Dendritic cell treated with granulocyte-macrophage colony-stimulating factor and Interleukin-4, amounts not matched to agents 40 ng/mL and 50 ng/mL, for 4 days (primary cell): Measurements from ENCODE around the gene SPTBN1.
"Not testable (repeated sequence)": the region's sequence is repeated elsewhere in the genome, so short reads cannot be mapped to it uniquely, and the experiment has no call there.

Source experiments
- H3K27ac Mint-ChIP-seq: one replicate; pipeline ENCODE4 v1.8.0; 2022; ENCODE audit warnings: mild to moderate bottlenecking, mixed read lengths
- H3K27me3 Mint-ChIP-seq: one replicate; pipeline ENCODE4 v1.8.0; 2022; ENCODE audit warnings: mild to moderate bottlenecking, mixed read lengths
- H3K36me3 Mint-ChIP-seq: one replicate; pipeline ENCODE4 v1.8.0; 2022; ENCODE audit warnings: low read depth, mixed read lengths
- H3K4me1 Mint-ChIP-seq: one replicate; pipeline ENCODE4 v1.8.0; 2022; ENCODE audit warnings: low read depth, mixed read lengths
- H3K4me3 Mint-ChIP-seq: one replicate; pipeline ENCODE4 v1.8.0; 2022; ENCODE audit warnings: mild to moderate bottlenecking, moderate library complexity, mixed read lengths
- H3K9me3 Mint-ChIP-seq: one replicate; pipeline ENCODE4 v1.8.0; 2022; ENCODE audit warnings: mixed read lengths
- intact Hi-C: fragments of 100-400 bp; cut with micrococcal nuclease; formaldehyde crosslinking; loops from one replicate; pipeline ENCODE4 v1.15.0; 2022

SPTBN1 gene

DNA sequence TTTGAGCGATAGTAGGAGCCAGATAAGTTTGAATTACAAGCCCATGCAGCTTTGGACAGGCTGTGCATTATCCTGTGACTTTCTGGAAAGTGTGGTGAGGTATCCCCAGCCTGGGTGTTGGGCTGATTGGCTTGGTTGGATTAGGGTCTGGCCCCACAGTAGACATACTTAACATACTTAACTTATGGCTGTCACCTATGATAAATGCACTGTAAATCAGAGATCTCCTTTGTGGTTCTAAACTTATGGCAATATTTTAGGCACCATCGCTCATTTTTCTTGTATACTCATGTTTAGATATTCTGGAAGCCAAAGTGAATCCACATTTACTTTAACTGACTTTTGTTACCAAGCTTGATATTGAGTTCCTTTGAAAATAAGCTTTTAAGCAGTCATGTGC, 54.8 kb downstream of the SPTBN1 start:
- intact Hi-C loops, result no loop called here
- no peaks in the 10 kb centered on the region for H3K9me3 Mint-ChIP-seq
- H3K27ac Mint-ChIP-seq, result no peak overlapping the region
- no peaks in the 10 kb centered on the region for H3K4me1 Mint-ChIP-seq
- no peaks in the 10 kb centered on the region for H3K36me3 Mint-ChIP-seq
- H3K27me3 Mint-ChIP-seq, result no peaks in the 10 kb centered on the region
- H3K4me3 Mint-ChIP-seq, result no peak overlapping the region

DNA sequence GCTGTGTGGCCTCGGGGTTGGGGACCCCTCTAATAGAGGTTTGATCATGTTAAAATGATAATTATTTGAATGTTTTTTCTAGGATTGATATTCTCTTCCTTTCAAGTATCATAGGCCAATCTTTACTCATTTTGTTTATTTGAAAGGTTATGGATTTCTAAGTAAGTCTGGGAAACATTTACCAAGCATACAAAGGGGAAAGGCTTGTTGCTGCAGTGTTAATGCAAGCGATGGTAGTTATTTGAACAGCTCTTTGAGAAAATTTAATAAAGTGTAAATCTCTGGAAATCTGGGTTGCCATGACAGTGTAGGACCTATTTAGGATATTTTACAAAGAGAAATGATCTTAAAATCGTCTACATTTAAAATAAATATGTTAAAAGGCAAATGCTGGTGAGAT, 56.1 kb downstream of the SPTBN1 start:
- H3K4me1 Mint-ChIP-seq, result no peaks in the 10 kb centered on the region
- no peak overlapping the region for H3K27ac Mint-ChIP-seq
- H3K27me3 Mint-ChIP-seq, result no peaks in the 10 kb centered on the region
- no peak overlapping the region for H3K4me3 Mint-ChIP-seq
- intact Hi-C loops, result no loop called here
- H3K9me3 Mint-ChIP-seq, result no peaks in the 10 kb centered on the region
- H3K36me3 Mint-ChIP-seq, result no peaks in the 10 kb centered on the region

DNA sequence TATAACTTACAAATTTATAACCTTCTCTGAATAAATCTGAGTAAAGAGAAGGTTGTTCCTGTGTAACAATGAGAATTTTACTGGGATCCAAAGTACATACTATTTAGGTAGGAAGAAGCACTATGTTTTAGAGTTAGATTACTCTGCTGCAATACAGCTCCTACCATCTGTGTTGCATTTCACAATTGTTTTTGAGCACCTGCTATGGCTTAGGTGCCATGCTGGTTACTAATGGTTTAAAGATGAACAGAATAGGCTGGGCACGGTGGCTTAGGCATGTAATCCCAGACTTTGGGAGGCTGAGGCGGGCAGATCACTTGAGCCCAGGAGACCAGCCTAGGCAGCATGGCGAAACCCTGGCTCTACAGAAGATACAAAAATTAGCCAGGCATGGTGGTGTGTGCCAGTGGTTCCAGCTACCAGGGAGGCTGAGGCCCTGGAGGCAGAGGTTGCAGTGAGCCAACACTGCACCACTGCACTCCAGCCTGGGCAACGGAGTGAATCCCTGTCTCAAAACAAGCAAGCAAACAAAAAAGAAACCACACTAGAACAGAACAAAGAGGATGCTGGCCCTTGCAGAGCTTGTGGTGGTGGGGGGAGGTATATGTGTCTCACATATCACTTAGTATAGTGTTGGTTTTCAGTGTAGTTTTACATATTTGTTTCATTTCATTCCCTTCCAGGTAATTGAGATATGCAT, 56.7 kb downstream of the SPTBN1 start:
- no peaks in the 10 kb centered on the region for H3K27me3 Mint-ChIP-seq
- H3K27ac Mint-ChIP-seq, result no peak overlapping the region
- no peaks in the 10 kb centered on the region for H3K9me3 Mint-ChIP-seq
- no peaks in the 10 kb centered on the region for H3K36me3 Mint-ChIP-seq
- intact Hi-C loops, result no loop called here
- H3K4me1 Mint-ChIP-seq, result no peaks in the 10 kb centered on the region
- H3K4me3 Mint-ChIP-seq, result no peak overlapping the region

DNA sequence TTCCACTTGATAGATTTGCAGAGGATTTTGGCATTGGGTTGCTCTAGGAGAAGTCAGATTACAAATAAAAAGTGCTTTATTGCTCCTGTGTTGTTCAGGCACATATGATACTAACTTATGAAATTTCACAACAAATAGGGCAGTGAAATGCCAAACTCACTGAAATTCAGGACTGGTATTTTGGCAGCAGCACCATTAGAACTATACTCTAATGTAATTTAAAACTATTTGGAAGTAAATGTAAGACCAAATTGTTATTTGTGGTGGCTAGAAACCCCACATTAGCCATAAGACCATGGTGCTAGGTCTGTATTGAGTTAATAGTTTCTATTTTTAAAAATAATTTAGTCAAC, 57.2 kb downstream of the SPTBN1 start:
- no peaks in the 10 kb centered on the region for H3K4me1 Mint-ChIP-seq
- intact Hi-C loops, result no loop called here

DNA sequence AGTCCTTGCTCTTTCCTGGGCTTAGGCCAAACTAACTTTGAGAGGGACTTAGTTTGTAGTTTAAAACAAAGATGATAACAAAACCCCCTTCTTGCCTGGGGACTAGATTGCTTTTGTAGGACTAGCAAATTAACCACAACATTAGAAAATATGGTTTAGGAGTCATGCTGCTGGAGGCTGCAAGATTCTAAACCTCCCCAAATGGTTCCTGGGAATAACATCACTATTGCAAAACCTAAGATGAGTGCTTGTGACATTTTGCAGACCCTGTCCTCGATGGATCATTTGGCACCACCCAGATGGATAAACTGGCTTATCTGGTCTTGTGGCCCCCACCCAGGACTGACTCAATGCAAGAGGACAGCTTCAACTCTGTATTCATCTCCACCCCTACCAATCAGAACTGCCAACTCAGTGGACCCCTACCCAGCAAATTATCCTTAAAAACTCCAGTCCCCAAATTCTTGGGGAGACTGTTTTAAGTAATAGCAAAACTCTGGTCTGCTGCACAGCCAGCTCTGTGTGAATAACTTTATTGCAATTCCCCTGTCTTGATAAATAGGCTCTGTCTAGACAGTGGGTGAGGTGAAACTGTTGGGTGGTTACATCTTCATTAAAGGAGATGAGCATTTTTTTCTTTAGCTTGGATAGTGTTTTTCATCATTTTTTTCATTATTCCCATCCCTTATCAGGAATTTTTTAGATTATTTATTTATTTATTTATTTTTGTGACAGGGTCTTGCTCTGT, 58.9 kb downstream of the SPTBN1 start:
- Mint-ChIP-seq H3K36me3 (no peaks in the 10 kb centered on the region), H3K4me1 (no peaks in the 10 kb centered on the region), H3K9me3 (no peaks in the 10 kb centered on the region), H3K27ac (no peak overlapping the region), H3K27me3 (peaks cover 3% of the 10 kb centered on the region), H3K4me3 (no peak overlapping the region)
- intact Hi-C loops, result no loop called here

More for the DNA sequence above, 57.2 kb downstream of the SPTBN1 start:
- Mint-ChIP-seq H3K4me3 (no peak overlapping the region), H3K27me3 (no peaks in the 10 kb centered on the region), H3K36me3 (no peaks in the 10 kb centered on the region), H3K27ac (no peak overlapping the region), H3K9me3 (no peaks in the 10 kb centered on the region)

DNA sequence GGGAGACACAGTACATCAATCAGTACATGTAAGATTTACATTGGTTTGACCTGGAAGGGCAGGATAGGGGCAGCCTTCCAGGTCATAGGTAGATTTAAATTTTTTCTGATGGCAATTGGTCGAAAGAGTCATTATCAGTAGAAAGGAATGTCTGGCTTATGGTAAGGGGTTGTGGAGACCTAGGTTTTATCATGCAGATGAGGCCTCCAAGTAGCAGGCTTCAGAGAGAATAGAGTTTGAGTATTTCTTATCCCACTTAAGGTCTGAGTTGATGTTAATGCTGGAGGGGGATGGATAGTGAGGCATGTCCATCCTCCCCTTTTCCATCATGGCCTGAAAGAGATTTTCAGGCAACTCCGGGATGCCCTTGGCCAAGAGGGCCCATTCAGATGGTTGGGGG, 60.7 kb downstream of the SPTBN1 start:
- Mint-ChIP-seq H3K27ac (no peak overlapping the region), H3K9me3 (no peaks in the 10 kb centered on the region), H3K27me3 (peaks cover 3% of the 10 kb centered on the region), H3K4me3 (no peak overlapping the region), H3K4me1 (no peaks in the 10 kb centered on the region), H3K36me3 (no peaks in the 10 kb centered on the region)
- intact Hi-C loops, result no loop called here

DNA sequence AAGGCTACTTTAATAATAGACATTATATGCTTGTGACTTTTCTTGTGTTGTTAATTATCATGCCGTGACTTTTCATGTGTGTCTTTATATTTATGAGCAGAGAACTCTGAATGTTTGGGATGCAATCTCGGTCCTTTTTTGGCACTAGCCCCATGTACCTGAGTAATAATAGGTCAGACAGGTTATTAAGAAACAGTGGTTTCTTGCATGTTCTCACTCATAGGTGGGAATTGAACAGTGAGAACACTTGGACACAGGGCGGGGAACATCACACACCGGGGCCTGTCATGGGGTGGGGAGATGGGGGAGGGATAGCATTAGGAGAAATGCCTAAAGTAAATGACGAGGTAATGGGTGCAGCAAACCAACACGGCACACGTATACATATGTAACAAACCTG, 61.9 kb downstream of the SPTBN1 start:
- H3K9me3 Mint-ChIP-seq, H3K27ac Mint-ChIP-seq, intact Hi-C loops, H3K27me3 Mint-ChIP-seq, H3K4me1 Mint-ChIP-seq, H3K36me3 Mint-ChIP-seq, H3K4me3 Mint-ChIP-seq: not testable (repeated sequence)

DNA sequence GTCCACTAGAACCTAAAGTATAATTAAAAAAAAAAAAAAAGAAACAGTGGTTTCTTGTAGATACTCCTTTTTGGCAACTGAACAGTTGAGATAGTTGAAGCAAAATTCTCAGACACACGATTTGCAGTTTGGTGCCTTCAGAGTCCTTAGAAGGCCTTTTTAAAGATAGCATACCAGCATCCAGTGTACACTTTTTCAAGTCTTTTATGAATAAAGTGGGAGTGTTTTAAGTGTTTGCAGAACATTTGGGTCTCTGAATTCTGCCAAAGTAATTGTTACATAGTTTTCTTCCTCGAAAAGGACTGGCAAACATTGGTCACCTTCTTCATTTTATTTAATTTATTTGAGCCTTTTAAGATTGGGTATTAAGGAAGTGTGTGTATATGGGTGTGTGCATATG, 62.3 kb downstream of the SPTBN1 start:
- Mint-ChIP-seq H3K27me3 (peaks cover 3% of the 10 kb centered on the region), H3K4me1 (peaks cover 6% of the 10 kb centered on the region), H3K36me3 (no peaks in the 10 kb centered on the region), H3K9me3 (no peaks in the 10 kb centered on the region), H3K27ac (no peak overlapping the region), H3K4me3 (no peak overlapping the region)
- intact Hi-C loops, result no loop called here

DNA sequence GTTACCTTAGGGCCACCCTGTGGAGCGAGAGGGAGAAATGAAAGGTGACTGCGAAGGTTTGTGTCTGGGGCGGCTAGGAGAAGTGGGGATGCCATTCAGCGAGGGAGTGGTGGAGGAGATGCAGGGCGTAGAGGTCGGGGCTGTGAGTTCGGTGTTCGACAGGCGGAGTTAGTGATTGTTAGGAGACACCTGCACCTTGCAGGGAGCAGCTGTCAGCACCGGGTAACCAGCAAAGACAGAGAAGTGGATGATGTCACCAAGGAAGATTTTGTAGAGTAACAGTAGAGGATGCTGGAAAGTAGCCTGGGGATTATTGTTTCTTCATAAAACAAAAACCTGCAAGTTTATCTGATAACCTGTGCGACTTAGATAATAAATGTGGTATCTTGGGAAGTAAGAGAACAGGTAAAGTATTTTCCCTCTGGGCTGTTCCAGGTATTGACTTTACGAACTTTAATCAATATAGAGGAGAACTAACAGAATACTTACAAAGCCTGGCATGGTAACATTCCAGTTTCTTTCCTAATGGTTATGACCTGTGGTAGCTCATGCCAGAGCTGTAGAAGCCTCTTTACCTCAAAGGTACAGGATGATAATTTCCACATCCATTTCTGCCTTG, 63.8 kb downstream of the SPTBN1 start:
- H3K27me3 Mint-ChIP-seq, result peaks cover 6% of the 10 kb centered on the region

DNA sequence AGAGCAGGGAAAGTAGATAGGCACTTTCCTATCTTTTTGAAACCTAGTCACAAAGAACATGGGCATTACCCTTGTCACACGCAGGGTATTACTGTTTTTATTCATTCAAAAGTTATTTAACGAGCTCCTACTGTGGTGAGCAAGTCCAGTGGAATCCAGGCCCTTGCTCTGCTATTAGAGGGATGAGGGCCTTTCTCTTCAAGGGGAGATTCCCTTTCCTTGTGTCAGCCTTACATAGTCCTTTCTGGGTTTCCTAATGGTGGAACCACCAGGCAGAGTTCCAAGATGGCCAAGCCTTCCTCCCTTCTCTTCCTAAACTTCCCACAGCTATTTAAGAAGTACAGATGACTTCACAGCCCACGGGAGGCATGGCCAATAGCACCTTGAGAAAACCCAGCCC, 64.6 kb downstream of the SPTBN1 start:
- Mint-ChIP-seq H3K36me3 (no peaks in the 10 kb centered on the region), H3K27ac (no peak overlapping the region), H3K9me3 (no peaks in the 10 kb centered on the region), H3K27me3 (peaks cover 6% of the 10 kb centered on the region), H3K4me3 (no peak overlapping the region), H3K4me1 (peaks cover 17% of the 10 kb centered on the region)
- intact Hi-C loops, result loop anchor here (5.0 kb wide), 1 partner anchor 317 kb away; no protein-coding TSS in a partner anchor

More for the DNA sequence above, 63.8 kb downstream of the SPTBN1 start:
- Mint-ChIP-seq H3K4me1 (peaks cover 16% of the 10 kb centered on the region), H3K36me3 (no peaks in the 10 kb centered on the region), H3K9me3 (no peaks in the 10 kb centered on the region), H3K4me3 (no peak overlapping the region), H3K27ac (no peak overlapping the region)
- intact Hi-C loops, result loop anchor here (5.0 kb wide), 1 partner anchor 317 kb away; no protein-coding TSS in a partner anchor

DNA sequence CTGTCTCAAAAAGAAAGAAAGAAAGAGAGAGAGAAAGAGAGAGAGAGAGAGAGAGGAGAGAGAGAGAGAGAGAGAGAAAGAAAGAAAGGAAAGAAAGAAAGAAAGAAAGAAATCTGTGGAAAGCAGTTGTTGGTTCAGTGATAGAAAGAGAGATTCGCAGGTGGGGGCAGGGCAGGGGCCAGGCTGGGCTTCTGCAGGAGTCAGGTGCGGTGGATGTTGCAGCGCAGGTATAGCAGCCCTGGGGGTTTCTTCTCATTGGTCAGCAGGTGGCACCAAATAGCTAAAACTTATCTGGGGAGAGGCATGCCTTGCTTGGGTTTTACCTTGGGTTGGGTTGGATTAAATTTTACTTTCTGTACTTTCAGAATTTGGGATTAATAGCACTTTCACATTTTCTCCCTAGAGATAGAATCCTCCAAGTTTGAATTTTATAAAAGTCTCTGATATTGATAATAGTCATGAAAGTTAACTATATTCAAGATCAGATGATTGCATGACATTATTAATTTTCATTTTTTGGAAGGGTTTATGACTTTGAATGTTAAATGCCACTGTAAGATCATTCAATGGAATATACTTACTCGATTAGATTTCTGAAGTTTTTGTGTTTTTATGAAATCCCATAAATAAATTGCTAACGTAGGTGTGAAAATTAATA, 66.6 kb downstream of the SPTBN1 start:
- Mint-ChIP-seq H3K36me3 (no peaks in the 10 kb centered on the region), H3K27ac (no peak overlapping the region), H3K4me3 (no peak overlapping the region), H3K4me1 (peaks cover 17% of the 10 kb centered on the region), H3K27me3 (peaks cover 6% of the 10 kb centered on the region), H3K9me3 (no peaks in the 10 kb centered on the region)
- intact Hi-C loops, result loop anchor here (1.0 to 5.0 kb wide), 3 partner anchors 143 to 315 kb away; no protein-coding TSS in a partner anchor

DNA sequence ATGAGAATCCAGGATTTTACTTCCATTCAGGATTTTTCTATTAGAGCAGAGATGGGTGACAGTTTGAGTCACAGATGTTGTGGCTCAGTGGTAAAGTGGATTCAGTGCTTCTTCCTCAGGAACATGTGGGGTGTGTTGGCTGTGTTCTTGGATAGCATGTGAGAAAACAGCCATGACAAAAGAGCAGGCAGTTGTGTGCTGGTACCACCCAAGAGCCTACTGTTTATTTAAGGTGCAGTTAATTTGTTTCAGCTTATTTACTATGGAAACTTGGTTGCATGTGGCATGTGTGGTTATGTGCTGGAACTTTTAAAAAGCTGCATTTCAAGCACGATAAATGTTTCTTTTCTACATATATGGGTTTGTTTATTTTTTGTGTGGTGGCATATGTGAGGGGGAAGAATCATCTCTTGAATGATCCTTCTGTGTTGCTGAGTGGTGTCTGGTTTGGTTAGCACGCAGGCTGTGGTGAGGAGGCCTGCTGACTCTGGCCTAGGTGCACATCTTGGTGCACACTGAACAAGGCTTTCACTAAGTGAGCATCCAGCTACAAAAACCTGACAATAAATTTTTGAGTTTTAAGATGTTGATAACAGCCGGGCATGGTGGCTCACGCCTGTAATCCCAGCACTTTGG, 67.3 kb downstream of the SPTBN1 start:
- Mint-ChIP-seq H3K27me3 (peaks cover 6% of the 10 kb centered on the region), H3K9me3 (no peaks in the 10 kb centered on the region), H3K36me3 (no peaks in the 10 kb centered on the region), H3K27ac (no peak overlapping the region), H3K4me3 (no peak overlapping the region), H3K4me1 (peaks cover 17% of the 10 kb centered on the region)
- intact Hi-C loops, result loop anchor here (5.0 kb wide), 1 partner anchor 314 kb away; no protein-coding TSS in a partner anchor

DNA sequence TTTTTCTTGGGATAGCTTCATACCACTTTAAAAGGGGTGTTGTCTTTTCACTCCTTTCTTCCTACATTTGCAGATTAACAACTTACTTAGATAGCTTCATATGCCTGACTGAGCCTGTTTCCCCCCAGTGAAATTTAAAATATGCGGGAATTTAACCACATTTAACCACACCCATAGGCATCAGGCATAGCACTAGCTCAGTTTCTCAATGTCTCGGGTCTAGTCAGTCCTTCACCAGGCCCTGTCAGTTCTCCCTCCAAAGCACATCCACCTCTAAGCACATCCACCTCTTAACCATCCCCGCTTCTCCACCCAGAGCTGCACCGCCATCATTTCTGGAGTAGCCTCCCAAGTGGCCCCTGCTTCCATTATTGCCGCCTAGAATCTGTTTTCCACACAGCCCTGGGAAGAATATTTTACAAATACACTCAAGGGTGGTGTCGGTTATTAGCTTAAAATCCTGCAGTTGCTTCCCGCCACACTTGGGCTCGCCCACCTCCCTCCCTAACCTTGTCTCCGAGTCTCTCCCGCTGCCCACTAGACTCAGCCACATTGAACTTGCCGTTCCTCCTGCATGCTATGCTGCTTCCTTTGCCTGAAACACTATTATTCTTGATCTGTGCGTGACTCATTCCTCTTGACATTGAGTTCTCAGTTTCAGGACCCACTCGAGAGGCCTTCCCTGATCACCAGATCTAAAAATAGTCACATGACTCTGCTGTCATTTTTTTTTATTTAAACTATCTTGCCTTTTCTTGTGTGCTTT, 68.3 kb downstream of the SPTBN1 start:
- Mint-ChIP-seq H3K4me1 (peaks cover 17% of the 10 kb centered on the region), H3K27ac (peak overlapping the region; percentile 37), H3K27me3 (peaks cover 6% of the 10 kb centered on the region), H3K36me3 (no peaks in the 10 kb centered on the region), H3K4me3 (no peak overlapping the region), H3K9me3 (no peaks in the 10 kb centered on the region)
- intact Hi-C loops, result loop anchor here (5.0 kb wide), 1 partner anchor 313 kb away; no protein-coding TSS in a partner anchor
